Endothelial cell of umbilical vein (primary cell): ENCODE measurements around the gene LRP1B. TPM values are rescaled to one million over a fixed set of nuclear protein-coding genes. Genes with fewer than 3 reads are reported as not detected.

ENCODE experiments used
- BruUV-seq: library from RNA; stranded (reverse); fragments of 400-500 nt; replicated peaks from 2 replicates; lab custom pipeline; 2021; lab: Mats Ljungman, UMichigan
- CTCF ChIA-PET: fragments of 300-600, 350-600 bp; sonication (Branson Sonifier 250); formaldehyde crosslinking; loops from one replicate; lab custom pipeline; 2021; ENCODE audit warnings: antibody characterized with exemption, inconsistent platforms; lab: Charles Lee
- POLR2A ChIA-PET: fragments of 300-600, 350-600 bp; sonication (Branson Sonifier 250); formaldehyde crosslinking; loops from one replicate; lab custom pipeline; 2021; ENCODE audit warnings: antibody characterized with exemption, inconsistent platforms; lab: Charles Lee
- DNase-seq: peaks from one replicate; pipeline ENCODE4 v3.0.0-alpha.2; 2011; ENCODE audit warnings: low read depth, low spot score
- FAIRE-seq: peaks from 2 replicates; lab custom pipeline; 2011; peaks lifted over from hg19 to GRCh38; lab: Jason Lieb, UNC
- H2AFZ ChIP-seq: 2 replicates; pipeline ENCODE4 v1.6.0; 2012; ENCODE audit warnings: low read depth, low read length, control low read depth, inconsistent platforms
- H3K27ac ChIP-seq: 2 replicates; pipeline ENCODE4 v1.5.1; 2011; ENCODE audit warnings: low read depth, mild to moderate bottlenecking, control low read depth, low read length, moderate library complexity; ENCODE audit not compliant: insufficient read depth
- H3K27me3 ChIP-seq, 2 experiments: 2 replicates each; pipeline versions ENCODE4 v1.6.0 to v1.6.1; 2011; ENCODE audit warnings: low read length in 2 of 2, mixed read lengths in 1 of 2; ENCODE audit not compliant: control insufficient read depth in 2 of 2, insufficient read depth in 2 of 2
- H3K36me3 ChIP-seq, 2 experiments: 2 replicates in 1 of 2; 3 replicates in 1 of 2; pipeline ENCODE4 v1.5.1; 2011; ENCODE audit warnings: low read length in 2 of 2, mild to moderate bottlenecking in 1 of 2, moderate library complexity in 1 of 2; ENCODE audit not compliant: control insufficient read depth in 2 of 2, insufficient read depth in 2 of 2; ENCODE audit errors: extremely low read depth in 1 of 2
- H3K4me1 ChIP-seq: 3 replicates; pipeline ENCODE4 v1.5.1; 2011; ENCODE audit warnings: mild to moderate bottlenecking, low read length; ENCODE audit not compliant: control insufficient read depth, insufficient read depth; ENCODE audit errors: extremely low read depth
- H3K4me2 ChIP-seq: 2 replicates; pipeline ENCODE4 v1.6.1; 2011; ENCODE audit warnings: low read length, control low read depth, mixed read lengths; ENCODE audit not compliant: insufficient read depth
- H3K4me3 ChIP-seq, 3 experiments: fragments of 200-600 bp in 1 of 3; sonication (generic), shearing (Covaris generic) in 1 of 3; replicated peaks in 1 of 3; 2 replicates each; pipeline ENCODE4 v1.5.1; 2011 to 2016; ENCODE audit warnings: control low read depth in 3 of 3, low read length in 3 of 3, mild to moderate bottlenecking in 2 of 3, inconsistent platforms in 1 of 3, low read depth in 1 of 3, moderate library complexity in 1 of 3; ENCODE audit not compliant: insufficient read depth in 1 of 3
- H3K79me2 ChIP-seq: 2 replicates; pipeline ENCODE4 v1.6.0; 2012; ENCODE audit warnings: low read length, inconsistent platforms; ENCODE audit not compliant: control insufficient read depth, insufficient read depth
- H3K9ac ChIP-seq: replicated peaks from 2 replicates; pipeline ENCODE3; 2011; ENCODE audit warnings: low read length, control low read depth; ENCODE audit not compliant: insufficient read depth; ENCODE audit errors: extremely low read depth
- H3K9me1 ChIP-seq: replicated peaks from 3 replicates; pipeline ENCODE4 v1.6.0; 2011; ENCODE audit warnings: mild to moderate bottlenecking, low read length; ENCODE audit not compliant: control insufficient read depth, insufficient read depth; ENCODE audit errors: extremely low read depth
- H3K9me3 ChIP-seq: replicated peaks from 2 replicates; pipeline ENCODE4 v1.5.1; 2012; ENCODE audit warnings: low read length, inconsistent platforms; ENCODE audit not compliant: control insufficient read depth, insufficient read depth
- H4K20me1 ChIP-seq: replicated peaks from 2 replicates; pipeline ENCODE3; 2011; ENCODE audit warnings: mild to moderate bottlenecking, low read length; ENCODE audit not compliant: control insufficient read depth, insufficient read depth; ENCODE audit errors: extremely low read depth
- CTCF ChIP-seq, 2 donors: IDR thresholded peaks; 1 replicate in 1 of 2; 2 replicates in 1 of 2; pipeline ENCODE4 v1.5.1; 2011; ENCODE audit warnings: low read length in 2 of 2, mild to moderate bottlenecking in 2 of 2, moderate library complexity in 2 of 2, control low read depth in 1 of 2, inconsistent platforms in 1 of 2, low read depth in 1 of 2; ENCODE audit not compliant: insufficient read depth in 1 of 2; ENCODE audit errors: extremely low read depth in 1 of 2
- EZH2 ChIP-seq: IDR thresholded peaks from 2 replicates; pipeline ENCODE4 v1.6.1; 2012; ENCODE audit warnings: borderline replicate concordance, low read depth, mild to moderate bottlenecking, moderate library complexity, low read length, inconsistent platforms; ENCODE audit not compliant: severe bottlenecking
- FOS ChIP-seq: IDR thresholded peaks from 2 replicates; pipeline ENCODE4 v1.6.1; 2011; ENCODE audit warnings: mild to moderate bottlenecking, low read length, moderate library complexity, borderline replicate concordance; ENCODE audit not compliant: insufficient read depth
- GATA2 ChIP-seq: IDR thresholded peaks from 2 replicates; pipeline ENCODE4 v1.7.0; 2011; ENCODE audit warnings: low read depth, mild to moderate bottlenecking, moderate library complexity, mixed read lengths, low read length; ENCODE audit not compliant: insufficient read length, insufficient read depth
- JUN ChIP-seq: IDR thresholded peaks from 2 replicates; pipeline ENCODE4 v1.6.1; 2011; ENCODE audit warnings: borderline replicate concordance, low read depth; ENCODE audit not compliant: insufficient read length, insufficient read depth
- MAX ChIP-seq: IDR thresholded peaks from 2 replicates; pipeline ENCODE4 v1.6.1; 2011; ENCODE audit not compliant: insufficient read depth, insufficient read length
- MYC ChIP-seq: IDR thresholded peaks from one replicate; pipeline ENCODE4 v1.6.1; 2011; ENCODE audit warnings: mild to moderate bottlenecking, low read depth, low read length
- POLR2A ChIP-seq: IDR thresholded peaks from 2 replicates; pipeline ENCODE4 v1.6.1; 2012; ENCODE audit warnings: low read depth, mild to moderate bottlenecking, control low read depth, low read length
- POLR2AphosphoS5 ChIP-seq: IDR thresholded peaks from 2 replicates; pipeline ENCODE4 v1.6.1; 2012; ENCODE audit warnings: low read depth, mild to moderate bottlenecking, control low read depth, low read length, moderate library complexity; ENCODE audit not compliant: insufficient read depth
- dilution Hi-C: fragments of 300-500 bp; cut with MboI; formaldehyde crosslinking; loops from one replicate; pipeline ENCODE4 v1.15.0; 2019; ENCODE audit warnings: low sequenced_read_pairs; ENCODE audit not compliant: extremely low pct_ligation_motif_present
- intact Hi-C: fragments of 100-400 bp; cut with micrococcal nuclease; formaldehyde crosslinking; loops from one replicate; pipeline ENCODE4 v1.10.0; 2022
- polyA plus RNA-seq, 4 experiments: library from polyadenylated mRNA; depleted of rRNA in 3 of 4; stranded (reverse) in 3 of 4; unstranded in 1 of 4; fragments of >200 nt; gene quantifications; 2 replicates each; pipeline versions ENCODE4 v1.2.1 to v1.2.3, GENCODE V29; 2011 to 2012; ENCODE audit warnings: missing spikeins in 1 of 4
- total RNA-seq: library from RNA; stranded (reverse); gene quantifications from 2 replicates; pipeline ENCODE4 v1.2.3, GENCODE V29; 2021

The LRP1B gene
- total and polyA plus RNA-seq, 2 donors (not counting 3 experiments of a cell fraction or from before 2014, with no cell fraction given) = 0.03 to 0.07 TPM

- no peaks in the 10 kb centered on the region for H3K36me3 ChIP-seq
- BruUV-seq = no TSS peak
- H2AFZ ChIP-seq = no peak overlapping the region
- no peaks in the 10 kb centered on the region for H3K27me3 ChIP-seq
- H3K9ac ChIP-seq = no peak overlapping the region
- H3K9me1 ChIP-seq = no peaks in the 10 kb centered on the region
- H3K27ac ChIP-seq = no peak overlapping the region
- no peaks in the 10 kb centered on the region for H4K20me1 ChIP-seq
- no peak for FAIRE-seq
- TF ChIP-seq MYC (no peak), POLR2AphosphoS5 (no peak), CTCF (IDR thresholded peaks at IDR 0.05; ENCODE audit: extremely low read depth in 1 of 2, insufficient read depth in 1 of 2, low read depth in 1 of 2, low read length in 2 of 2) (no peak), GATA2 (no peak), JUN (no peak), EZH2 (no peak), MAX (no peak), POLR2A (no peak), FOS (no peak)
- POLR2A ChIA-PET = no interaction called here
- dilution Hi-C loops (no loop called here), intact Hi-C loops (no loop called here)
- no peaks in the 10 kb centered on the region for H3K79me2 ChIP-seq
- no peak for DNase-seq
- H3K4me1 ChIP-seq = no peaks in the 10 kb centered on the region
- no peak overlapping the region for H3K4me2 ChIP-seq
- CTCF ChIA-PET = interaction anchor here (1.0 kb wide), 1 partner anchor 10 kb away, joined by 4 read pairs; no protein-coding TSS in a partner anchor
- H3K4me3 ChIP-seq = no peak overlapping the region
- no peaks in the 10 kb centered on the region for H3K9me3 ChIP-seq
Measured at GRCh38 chr2:140348826-140349225, 1782.0 kb downstream of the LRP1B start.
